ENCODE results near the gene VWA1. TPM values are rescaled to one million over a fixed set of nuclear protein-coding genes. Genes with fewer than 3 reads are reported as not detected.
"Not testable (repeated sequence)": the region's sequence is repeated elsewhere in the genome, so short reads cannot be mapped to it uniquely, and the experiment has no call there.

The VWA1 gene
- polyA plus RNA-seq, 1 donor = 92.3 TPM

DNA sequence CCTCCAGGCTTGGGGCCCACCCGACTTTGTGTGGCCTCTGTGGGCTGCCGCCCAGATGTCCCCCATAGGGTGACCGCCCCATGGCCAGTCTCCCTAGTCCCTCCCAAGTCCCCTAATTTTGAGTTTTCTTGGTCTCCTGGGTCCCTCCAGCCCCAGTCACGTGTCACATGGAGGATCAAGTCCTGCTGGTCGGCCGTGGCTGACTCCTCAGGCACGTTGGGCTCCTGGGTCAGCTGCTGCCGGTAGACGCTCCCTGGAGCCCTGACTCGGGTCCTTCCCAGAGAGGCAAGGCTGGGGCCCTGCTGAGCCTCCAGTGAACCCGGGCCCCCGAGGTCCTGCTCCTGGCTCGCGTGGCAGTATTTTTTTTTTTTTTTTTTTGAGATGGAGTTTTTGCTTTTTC, 24.2 kb downstream of the VWA1 start:
- H3K9me3 ChIP-seq (ENCODE audit: control insufficient read depth, low read depth, low read length); H3K36me3 ChIP-seq (ENCODE audit: control insufficient read depth, insufficient read depth, low read length); H3K4me1 ChIP-seq (ENCODE audit: control insufficient read depth, insufficient read depth, low read length); H3K4me3 ChIP-seq (ENCODE audit: low read length); H3K27me3 ChIP-seq (ENCODE audit: control insufficient read depth, insufficient read depth, low read length); DNase-seq; H3K27ac ChIP-seq (ENCODE audit: low read length): not testable (repeated sequence)
- no CpG with 5 or more reads among the region's 14 CpGs for WGBS (ENCODE audit: insufficient coverage, low lambda C conversion rate)

DNA sequence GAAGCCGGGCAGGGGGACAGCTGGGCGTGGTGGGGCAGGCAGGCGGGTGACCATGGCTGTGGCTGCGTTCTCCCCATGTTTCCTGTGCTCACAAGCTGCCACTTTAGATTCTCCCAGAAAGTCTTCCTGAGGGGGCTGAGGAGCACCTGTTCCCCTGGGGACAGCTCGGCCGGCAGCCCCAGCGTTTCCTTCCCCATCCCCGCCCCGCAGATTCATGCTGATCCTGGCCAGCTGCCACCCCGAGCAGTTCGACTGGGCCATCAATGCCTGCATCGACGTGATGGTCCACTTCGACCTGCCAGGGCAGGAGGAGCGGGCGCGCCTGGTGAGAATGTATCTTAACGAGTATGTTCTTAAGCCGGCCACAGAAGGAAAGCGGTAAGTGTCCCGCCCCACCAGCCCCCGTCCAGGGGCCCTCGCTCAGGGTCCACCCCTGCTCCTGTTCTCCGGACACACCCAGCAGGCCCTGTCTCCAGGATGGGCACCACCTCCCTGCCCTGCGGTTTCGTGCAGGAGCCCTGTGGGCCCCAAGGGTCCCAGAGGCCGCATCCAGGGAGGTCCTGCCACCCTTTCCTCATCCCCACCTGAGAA, 25.1 kb downstream of the VWA1 start:
- H3K9me3 ChIP-seq (ENCODE audit: control insufficient read depth, low read depth, low read length) = no peaks in the 10 kb centered on the region
- DNase-seq = no peak
- H3K36me3 ChIP-seq (ENCODE audit: control insufficient read depth, insufficient read depth, low read length) = no peaks in the 10 kb centered on the region
- 73% methylated on average over 3 of the region's 27 CpGs for WGBS (ENCODE audit: insufficient coverage, low lambda C conversion rate)
- no peak overlapping the region for H3K27ac ChIP-seq (ENCODE audit: low read length)
- H3K27me3 ChIP-seq (ENCODE audit: control insufficient read depth, insufficient read depth, low read length) = no peaks in the 10 kb centered on the region
- no peak overlapping the region for H3K4me3 ChIP-seq (ENCODE audit: low read length)
- peaks cover 2% of the 10 kb centered on the region for H3K4me1 ChIP-seq (ENCODE audit: control insufficient read depth, insufficient read depth, low read length)

DNA sequence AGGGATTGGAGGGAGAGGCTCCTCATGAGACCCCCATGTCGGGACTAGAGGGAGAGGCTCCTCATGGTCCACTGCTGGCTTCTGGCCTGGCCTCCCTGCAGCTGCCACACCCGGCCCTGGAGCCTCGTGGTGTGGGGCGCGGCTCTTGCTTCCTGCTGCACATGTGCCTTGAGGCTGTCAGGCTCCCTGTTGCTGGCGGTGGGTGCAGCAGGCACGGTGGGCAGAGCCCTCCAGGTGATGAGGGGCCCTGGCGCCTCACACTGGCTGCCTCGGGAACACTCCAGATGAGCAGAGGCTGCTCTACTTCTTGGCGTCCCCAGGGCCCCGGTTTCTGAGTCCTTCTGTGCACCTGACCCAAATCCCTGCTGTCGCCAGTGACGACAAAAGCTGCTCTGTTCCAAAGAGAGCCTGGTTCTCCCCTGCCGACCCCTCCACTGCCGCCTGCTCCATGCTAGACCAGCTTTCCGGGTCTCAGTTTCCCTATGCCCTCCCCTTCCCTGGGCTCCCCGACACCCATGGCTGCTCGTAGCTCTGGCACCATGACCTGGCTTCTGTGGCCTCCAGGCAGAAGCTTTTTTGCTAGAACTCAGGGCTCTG, 26.3 kb downstream of the VWA1 start:
- H3K4me3 ChIP-seq (ENCODE audit: low read length) = no peak overlapping the region
- 87% methylated on average over 3 of the region's 18 CpGs for WGBS (ENCODE audit: insufficient coverage, low lambda C conversion rate)
- peak in 1 of 2 donors; percentile 30 for DNase-seq

DNA sequence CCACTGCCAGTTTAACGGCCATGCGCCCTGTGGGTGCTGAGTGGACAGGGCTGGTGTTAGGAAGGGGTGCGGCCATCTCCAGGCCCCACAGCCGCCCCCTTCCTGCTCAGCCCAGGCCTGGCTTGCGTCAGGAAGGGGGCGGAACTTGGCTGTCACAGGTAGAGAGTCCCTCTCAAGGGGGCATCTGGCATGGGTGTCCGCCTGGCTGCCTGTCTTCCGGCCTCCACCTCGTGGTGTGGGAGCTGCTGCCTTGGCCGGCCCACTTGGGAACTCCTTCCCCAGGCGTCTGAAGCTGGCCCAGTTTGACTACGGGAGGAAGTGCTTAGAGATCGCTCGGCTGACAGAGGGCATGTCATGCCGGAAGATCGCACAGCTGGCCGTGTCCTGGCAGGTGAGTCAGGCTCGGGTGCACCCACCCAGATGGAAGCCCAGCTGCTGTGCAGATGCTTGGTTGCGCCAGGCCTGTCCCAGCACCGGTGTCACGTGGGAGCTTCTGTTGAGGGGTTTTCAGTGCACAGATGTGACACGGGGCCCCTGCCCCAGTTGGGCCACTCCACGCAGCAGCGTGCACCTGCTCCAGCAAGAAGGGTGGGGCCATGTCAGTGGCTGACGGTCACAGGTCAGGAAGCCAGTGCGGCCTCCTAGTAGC, 27.0 kb downstream of the VWA1 start:
- Histone ChIP-seq H3K27ac (ENCODE audit: low read length) (no peak overlapping the region), H3K4me1 (ENCODE audit: control insufficient read depth, insufficient read depth, low read length) (peaks cover 2% of the 10 kb centered on the region), H3K9me3 (ENCODE audit: control insufficient read depth, low read depth, low read length) (no peaks in the 10 kb centered on the region), H3K36me3 (ENCODE audit: control insufficient read depth, insufficient read depth, low read length) (no peaks in the 10 kb centered on the region), H3K4me3 (ENCODE audit: low read length) (no peak overlapping the region), H3K27me3 (ENCODE audit: control insufficient read depth, insufficient read depth, low read length) (no peaks in the 10 kb centered on the region)
- DNase-seq = peak in 1 of 2 donors; percentile 20
- no CpG with 5 or more reads among the region's 26 CpGs for WGBS (ENCODE audit: insufficient coverage, low lambda C conversion rate)

More for the DNA sequence above, 26.3 kb downstream of the VWA1 start:
- no peak overlapping the region for H3K27ac ChIP-seq (ENCODE audit: low read length)
- H3K4me1 ChIP-seq (ENCODE audit: control insufficient read depth, insufficient read depth, low read length) = peaks cover 2% of the 10 kb centered on the region
- H3K27me3 ChIP-seq (ENCODE audit: control insufficient read depth, insufficient read depth, low read length) = no peaks in the 10 kb centered on the region
- H3K9me3 ChIP-seq (ENCODE audit: control insufficient read depth, low read depth, low read length) = no peaks in the 10 kb centered on the region
- no peaks in the 10 kb centered on the region for H3K36me3 ChIP-seq (ENCODE audit: control insufficient read depth, insufficient read depth, low read length)

DNA sequence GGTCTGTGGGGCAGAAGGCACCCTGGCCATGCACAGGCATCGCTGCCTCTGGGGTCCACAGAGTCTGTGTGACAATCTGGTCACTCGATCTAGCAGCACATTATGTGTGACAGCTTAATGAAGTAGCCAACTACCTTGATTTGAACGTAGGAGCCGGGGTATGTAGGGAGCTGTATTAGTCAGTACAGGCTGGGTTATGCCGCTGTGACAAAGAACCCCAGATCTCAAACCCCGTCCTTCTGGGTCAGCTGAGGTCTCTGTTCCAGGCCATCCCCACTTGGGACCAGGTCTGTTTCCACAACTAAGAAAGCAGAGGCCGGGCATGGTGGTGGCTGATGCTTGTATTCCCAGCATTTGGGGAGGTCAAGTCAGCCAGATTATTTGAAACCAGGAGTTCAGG, 27.8 kb downstream of the VWA1 start:
- H3K4me1 ChIP-seq (ENCODE audit: control insufficient read depth, insufficient read depth, low read length) = peaks cover 2% of the 10 kb centered on the region
- no peaks in the 10 kb centered on the region for H3K27me3 ChIP-seq (ENCODE audit: control insufficient read depth, insufficient read depth, low read length)
- no peaks in the 10 kb centered on the region for H3K9me3 ChIP-seq (ENCODE audit: control insufficient read depth, low read depth, low read length)
- no CpG with 5 or more reads among the region's 7 CpGs for WGBS (ENCODE audit: insufficient coverage, low lambda C conversion rate)
- no peak overlapping the region for H3K4me3 ChIP-seq (ENCODE audit: low read length)
- no peaks in the 10 kb centered on the region for H3K36me3 ChIP-seq (ENCODE audit: control insufficient read depth, insufficient read depth, low read length)
- DNase-seq = no peak
- H3K27ac ChIP-seq (ENCODE audit: low read length) = no peak overlapping the region

DNA sequence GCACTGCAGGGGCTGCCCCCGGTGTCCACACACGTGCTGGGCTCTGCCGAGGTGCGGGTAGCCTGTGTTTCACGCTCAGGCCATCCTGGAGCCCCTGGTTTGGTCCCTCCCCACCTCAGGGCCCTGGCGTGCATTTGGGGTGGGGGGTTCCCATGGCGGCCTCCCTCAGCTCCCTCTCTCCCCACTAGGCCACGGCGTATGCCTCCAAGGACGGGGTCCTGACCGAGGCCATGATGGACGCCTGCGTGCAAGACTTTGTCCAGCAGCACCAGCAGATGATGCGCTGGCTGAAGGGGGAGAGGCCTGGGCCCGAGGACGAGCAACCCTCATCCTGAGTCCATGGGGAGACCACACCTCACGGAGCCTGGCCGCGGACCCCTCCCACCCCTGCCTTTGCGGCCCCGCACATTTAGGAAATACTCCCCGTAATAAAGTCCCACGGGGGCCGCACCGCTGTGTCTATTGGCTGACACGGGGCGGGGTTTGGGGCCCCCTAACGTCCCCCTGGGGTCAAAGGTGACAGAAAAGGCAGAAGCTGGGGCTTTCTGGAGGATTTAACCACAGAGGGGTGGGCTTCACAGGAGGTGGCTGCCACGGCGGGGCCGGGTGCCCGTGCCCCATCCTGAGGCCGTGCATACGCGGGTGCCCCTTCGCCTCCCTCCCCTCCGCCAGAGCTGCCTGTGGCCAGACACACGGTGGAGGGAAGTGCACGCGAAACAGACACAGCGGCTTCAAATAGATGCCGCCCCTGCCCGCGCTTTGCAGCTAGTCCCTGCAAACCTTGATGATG, 32.9 kb downstream of the VWA1 start:
- not testable (repeated sequence) for H3K36me3 ChIP-seq (ENCODE audit: control insufficient read depth, insufficient read depth, low read length); H3K9me3 ChIP-seq (ENCODE audit: control insufficient read depth, low read depth, low read length); H3K4me1 ChIP-seq (ENCODE audit: control insufficient read depth, insufficient read depth, low read length); H3K4me3 ChIP-seq (ENCODE audit: low read length); DNase-seq; H3K27me3 ChIP-seq (ENCODE audit: control insufficient read depth, insufficient read depth, low read length); H3K27ac ChIP-seq (ENCODE audit: low read length)
- no CpG with 5 or more reads among the region's 44 CpGs for WGBS (ENCODE audit: insufficient coverage, low lambda C conversion rate)

DNA sequence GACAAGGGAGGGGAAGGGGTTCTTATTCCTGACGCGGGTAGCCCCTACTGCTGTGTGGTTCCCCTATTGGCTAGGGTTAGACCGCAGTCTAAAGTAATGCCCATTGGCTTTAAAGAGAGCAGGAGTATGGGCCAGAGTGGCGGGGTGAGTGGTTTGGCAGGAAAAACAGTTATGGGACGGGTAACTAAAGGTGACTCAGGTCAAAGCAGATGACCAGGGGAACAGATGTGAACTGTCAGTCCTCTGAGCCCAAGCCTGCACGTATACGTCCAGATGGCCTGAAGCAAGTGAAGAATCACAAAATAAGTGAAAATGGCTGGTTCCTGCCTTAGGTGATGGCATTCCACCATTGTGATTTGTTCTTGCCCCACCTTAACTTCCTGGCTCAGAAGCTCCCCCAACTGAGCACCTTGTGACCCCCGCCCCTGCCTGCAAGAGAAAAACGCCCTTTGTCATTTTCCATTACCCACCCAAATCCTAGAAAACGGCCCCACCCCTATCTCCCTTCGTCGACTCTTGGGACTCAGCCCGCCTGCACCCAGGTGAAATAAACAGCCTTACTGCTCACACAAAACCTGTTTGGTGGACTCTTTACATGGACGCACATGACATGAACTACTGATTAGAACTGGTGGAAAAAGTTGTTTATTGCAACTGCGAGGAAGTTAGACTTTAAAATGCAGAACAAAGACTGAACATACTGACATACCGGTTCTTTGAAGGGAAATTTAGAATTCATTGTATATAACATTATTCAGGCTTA, 35.3 kb downstream of the VWA1 start:
- H3K36me3 ChIP-seq (ENCODE audit: control insufficient read depth, insufficient read depth, low read length) = no peaks in the 10 kb centered on the region

DNA sequence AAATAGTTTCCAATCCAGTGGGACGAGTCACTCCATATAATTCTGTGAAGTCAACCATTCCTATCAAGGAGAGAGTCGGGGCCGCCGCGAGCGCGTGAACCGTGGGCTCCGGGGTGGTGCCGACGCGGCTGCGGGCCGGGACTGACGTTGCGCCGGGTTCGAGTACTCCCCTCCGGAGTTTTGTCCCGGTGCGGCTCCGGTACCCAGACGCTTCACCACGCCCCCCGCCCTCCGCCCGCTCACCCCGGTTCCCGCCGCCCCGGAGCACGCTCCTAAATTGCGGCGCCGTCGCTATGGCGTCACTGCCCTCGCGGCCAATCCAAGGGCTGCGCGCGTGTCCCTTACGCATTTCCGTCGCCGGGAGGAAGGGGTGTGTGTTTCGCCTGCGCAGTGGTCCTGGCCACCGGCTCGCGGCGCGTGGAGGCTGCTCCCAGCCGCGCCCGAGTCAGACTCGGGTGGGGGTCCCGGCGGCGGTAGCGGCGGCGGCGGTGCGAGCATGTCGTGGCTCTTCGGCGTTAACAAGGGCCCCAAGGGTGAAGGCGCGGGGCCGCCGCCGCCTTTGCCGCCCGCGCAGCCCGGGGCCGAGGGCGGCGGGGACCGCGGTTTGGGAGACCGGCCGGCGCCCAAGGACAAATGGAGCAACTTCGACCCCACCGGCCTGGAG, 36.0 kb downstream of the VWA1 start, which contains the start of gene ATAD3B:
ATAD3B (plus strand) TSS at position 377 of the 664 bp plus-strand sequence; CDS start at position 497, 120 bp downstream.
- peak within 1 kb of the TSS; percentile 96 for H3K4me3 ChIP-seq (ENCODE audit: low read length)
- no peaks in the 10 kb centered on the region for H3K36me3 ChIP-seq (ENCODE audit: control insufficient read depth, insufficient read depth, low read length)
- peak within 1 kb of the TSS; percentile 98 for H3K27ac ChIP-seq (ENCODE audit: low read length)
- no CpG with 5 or more reads among the region's 87 CpGs for WGBS (ENCODE audit: insufficient coverage, low lambda C conversion rate)
- DNase-seq = peak; percentile 95 to 96
- H3K4me1 ChIP-seq (ENCODE audit: control insufficient read depth, insufficient read depth, low read length) = peaks cover 5% of the 10 kb centered on the region
- no peaks in the 10 kb centered on the region for H3K27me3 ChIP-seq (ENCODE audit: control insufficient read depth, insufficient read depth, low read length)
- H3K9me3 ChIP-seq (ENCODE audit: control insufficient read depth, low read depth, low read length) = no peaks in the 10 kb centered on the region

More for the DNA sequence above, 35.3 kb downstream of the VWA1 start:
- peak overlapping the region; percentile 98 for H3K27ac ChIP-seq (ENCODE audit: low read length)
- WGBS (ENCODE audit: insufficient coverage, low lambda C conversion rate) = no CpG with 5 or more reads among the region's 16 CpGs
- peak overlapping the region; percentile 96 for H3K4me3 ChIP-seq (ENCODE audit: low read length)
- no peaks in the 10 kb centered on the region for H3K9me3 ChIP-seq (ENCODE audit: control insufficient read depth, low read depth, low read length)
- peak; percentile 37 to 73 for DNase-seq
- H3K27me3 ChIP-seq (ENCODE audit: control insufficient read depth, insufficient read depth, low read length) = no peaks in the 10 kb centered on the region
- peaks cover 5% of the 10 kb centered on the region for H3K4me1 ChIP-seq (ENCODE audit: control insufficient read depth, insufficient read depth, low read length)

DNA sequence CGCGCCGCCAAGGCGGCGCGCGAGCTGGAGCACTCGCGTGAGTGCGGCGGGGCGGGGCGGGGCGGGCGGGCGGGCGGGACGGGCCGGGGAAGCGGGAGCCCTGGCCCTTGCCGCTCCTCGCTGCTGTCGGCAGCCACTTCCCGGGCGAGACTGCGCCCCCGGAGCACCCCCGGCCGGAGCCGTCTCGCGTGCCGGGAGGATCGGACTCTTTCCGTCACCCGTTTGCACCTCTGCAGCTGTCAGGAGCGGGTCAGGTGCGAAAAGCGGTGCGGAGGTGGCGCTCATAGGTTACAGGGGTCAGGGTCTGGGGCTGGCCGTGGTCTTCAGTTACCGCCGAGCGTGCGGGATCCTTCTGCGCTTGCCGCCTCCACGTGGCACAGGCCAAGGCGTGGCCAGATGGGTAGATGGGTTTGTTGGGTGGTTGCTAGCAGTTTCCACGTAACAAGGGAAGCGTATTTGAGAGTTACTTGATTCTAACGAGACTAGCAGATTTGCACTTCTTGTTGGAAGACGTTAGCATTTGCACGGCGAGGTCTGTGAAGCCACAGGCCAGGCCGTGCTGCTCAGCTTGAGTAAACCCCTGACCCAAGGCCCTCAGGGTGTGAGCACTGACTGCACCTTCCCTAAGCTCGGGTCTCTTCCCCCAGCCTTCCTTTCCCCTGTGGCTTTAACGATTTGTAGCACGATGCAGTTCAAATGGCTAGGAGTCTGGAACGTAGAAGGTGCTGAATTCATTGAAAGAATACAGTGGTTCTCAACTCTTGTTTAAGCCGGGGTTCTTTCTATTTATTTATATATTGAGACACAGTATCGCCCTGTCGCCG, 36.8 kb downstream of the VWA1 start:
- DNase-seq = not testable (repeated sequence)
- WGBS (ENCODE audit: insufficient coverage, low lambda C conversion rate) = no CpG with 5 or more reads among the region's 65 CpGs
- H3K27ac ChIP-seq (ENCODE audit: low read length) = peak overlapping the region; percentile 40

More for the DNA sequence above, 36.8 kb downstream of the VWA1 start:
- H3K36me3 ChIP-seq (ENCODE audit: control insufficient read depth, insufficient read depth, low read length); H3K4me1 ChIP-seq (ENCODE audit: control insufficient read depth, insufficient read depth, low read length); H3K27me3 ChIP-seq (ENCODE audit: control insufficient read depth, insufficient read depth, low read length); H3K9me3 ChIP-seq (ENCODE audit: control insufficient read depth, low read depth, low read length): not testable (repeated sequence)
- peak overlapping the region; percentile 57 for H3K4me3 ChIP-seq (ENCODE audit: low read length)
